ENCODE results near the gene IRS1.
A peak's percentile ranks its signal among the peaks of the same experiment; 100 is the strongest.

GRCh38 chr2:226738821-226739544, 60.6 kb downstream of the IRS1 start:
- no peak for TF ChIP-seq CTCF (IDR thresholded peaks at IDR 0.05)
- TF ChIP-seq POLR2A (IDR thresholded peaks at IDR 0.05) = no peak
- TF ChIP-seq EP300 (IDR thresholded peaks at IDR 0.05) = peak; percentile 8 to 87 (median 17)
